CD4-positive, CD25-positive, alpha-beta regulatory T cell (primary cell): Measurements from ENCODE around the gene AK8. TPM values are rescaled to one million over a fixed set of nuclear protein-coding genes. Genes with fewer than 3 reads are reported as not detected.

Experiments
- ATAC-seq, 2 donors: fragments of 150-1000 bp; cut with Tn5 transposase; one replicate each; pipeline ENCODE4 v1.10.0; 2021; ENCODE audit warnings: low read depth in 2 of 2, moderate number of reproducible peaks in 2 of 2, moderate library complexity in 1 of 2
- DNase-seq, 3 donors: peaks; one replicate each; pipeline versions ENCODE4 v3.0.0 to v3.0.0-alpha.2; 2012 to 2022; ENCODE audit warnings: mixed read lengths in 1 of 3
- H3K27ac ChIP-seq: one replicate; pipeline ENCODE4 v1.7.0; 2013; ENCODE audit warnings: mild to moderate bottlenecking, low read length; ENCODE audit not compliant: insufficient read depth, poor library complexity, severe bottlenecking
- H3K27me3 ChIP-seq: one replicate; pipeline ENCODE4 v1.7.0; 2013; ENCODE audit warnings: low read length; ENCODE audit not compliant: control insufficient read depth, insufficient read depth
- H3K36me3 ChIP-seq: one replicate; pipeline ENCODE4 v1.7.0; 2013; ENCODE audit warnings: mild to moderate bottlenecking, low read length, moderate library complexity; ENCODE audit not compliant: control insufficient read depth, insufficient read depth
- H3K4me1 ChIP-seq: 2 replicates; pipeline ENCODE4 v1.7.0; 2013; ENCODE audit warnings: mild to moderate bottlenecking, low read length; ENCODE audit not compliant: insufficient read depth, control insufficient read depth, poor library complexity, severe bottlenecking
- H3K4me3 ChIP-seq: one replicate; pipeline ENCODE4 v1.7.0; 2013; ENCODE audit warnings: low read depth, mild to moderate bottlenecking, low read length, moderate library complexity
- H3K9me3 ChIP-seq, 2 experiments: 1 replicate in 1 of 2; 2 replicates in 1 of 2; pipeline ENCODE4 v1.7.0; 2013; ENCODE audit warnings: low read length in 2 of 2, mild to moderate bottlenecking in 1 of 2, moderate library complexity in 1 of 2; ENCODE audit not compliant: control insufficient read depth in 2 of 2
- H3K27ac Mint-ChIP-seq, 3 donors: one replicate each; pipeline ENCODE4 v1.8.0; 2020 to 2022; ENCODE audit warnings: mild to moderate bottlenecking in 3 of 3, mixed read lengths in 3 of 3, moderate library complexity in 2 of 3
- H3K27me3 Mint-ChIP-seq: one replicate; pipeline ENCODE4 v1.8.0; 2022; ENCODE audit warnings: mild to moderate bottlenecking, mixed read lengths
- H3K36me3 Mint-ChIP-seq: one replicate; pipeline ENCODE4 v1.8.0; 2020; ENCODE audit warnings: mixed read lengths
- H3K4me1 Mint-ChIP-seq, 4 donors: one replicate each; pipeline ENCODE4 v1.8.0; 2020 to 2022; ENCODE audit warnings: mixed read lengths in 4 of 4, mild to moderate bottlenecking in 1 of 4
- H3K4me3 Mint-ChIP-seq, 4 donors: one replicate each; pipeline ENCODE4 v1.8.0; 2020 to 2022; ENCODE audit warnings: mild to moderate bottlenecking in 4 of 4, mixed read lengths in 4 of 4, moderate library complexity in 3 of 4
- H3K9me3 Mint-ChIP-seq, 7 donors: one replicate each; pipeline ENCODE4 v1.8.0; 2020 to 2022; ENCODE audit warnings: mixed read lengths in 7 of 7, mild to moderate bottlenecking in 3 of 7, moderate library complexity in 2 of 7
- polyA plus RNA-seq, 4 donors: library from polyadenylated mRNA; unstranded; fragments of 300-500 nt; fragmentation: Illumina TruSeq; gene quantifications; one replicate each; pipeline ENCODE4 v1.2.3, GENCODE V29; 2021
- total RNA-seq: library from RNA; stranded (reverse); gene quantifications from one replicate; pipeline ENCODE4 v1.2.3, GENCODE V29; 2022

AK8 gene
- total and polyA plus RNA-seq, 5 donors from 2014 or later = 0.21 TPM; not detected in 4

GRCh38 chr9:132826131-132826530, 52.0 kb downstream of the AK8 start:
- Mint-ChIP-seq H3K27me3 (peaks cover 7% of the 10 kb centered on the region), H3K27ac (no peak overlapping the region), H3K4me1 (peaks cover 0 to 3% (median 0%) of the 10 kb centered on the region in 4 donors), H3K4me3 (no peak overlapping the region), H3K36me3 (no peaks in the 10 kb centered on the region), H3K9me3 (no peaks in the 10 kb centered on the region)
- ATAC-seq (no peak), DNase-seq (no peak)
- Histone ChIP-seq H3K36me3 (no peaks in the 10 kb centered on the region), H3K27me3 (peaks cover 3% of the 10 kb centered on the region), H3K27ac (no peak overlapping the region), H3K9me3 (no peaks in the 10 kb centered on the region), H3K4me3 (no peak overlapping the region), H3K4me1 (no peaks in the 10 kb centered on the region)

DNA sequence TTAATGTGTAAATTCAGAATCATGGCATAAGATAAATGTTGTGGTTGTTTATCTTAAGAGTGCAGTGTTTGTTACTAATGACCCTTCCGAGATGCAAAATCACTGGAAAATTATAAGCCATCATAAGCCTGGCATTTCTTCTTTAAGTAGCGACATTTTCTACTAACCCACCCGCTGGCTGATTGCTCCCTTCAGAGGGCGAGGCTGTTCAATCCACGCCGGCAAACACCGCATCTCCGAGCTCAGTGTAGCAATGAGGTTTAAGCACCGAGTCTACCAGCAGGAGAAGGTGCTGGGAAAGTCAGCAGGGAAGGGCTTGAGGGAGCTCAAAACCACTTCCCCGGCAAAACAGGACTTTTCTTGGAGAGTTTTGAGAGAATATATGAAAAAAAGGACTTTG, 52.7 kb downstream of the AK8 start:
- Mint-ChIP-seq H3K36me3 (no peaks in the 10 kb centered on the region), H3K4me1 (peaks cover 0 to 3% (median 0%) of the 10 kb centered on the region in 4 donors), H3K27ac (no peak overlapping the region), H3K9me3 (no peaks in the 10 kb centered on the region), H3K4me3 (no peak overlapping the region), H3K27me3 (peaks cover 7% of the 10 kb centered on the region)
- ATAC-seq = no peak
- Histone ChIP-seq H3K36me3 (no peaks in the 10 kb centered on the region), H3K4me3 (no peak overlapping the region), H3K27ac (no peak overlapping the region), H3K4me1 (no peaks in the 10 kb centered on the region), H3K9me3 (no peaks in the 10 kb centered on the region), H3K27me3 (peaks cover 3% of the 10 kb centered on the region)
- DNase-seq = no peak

DNA sequence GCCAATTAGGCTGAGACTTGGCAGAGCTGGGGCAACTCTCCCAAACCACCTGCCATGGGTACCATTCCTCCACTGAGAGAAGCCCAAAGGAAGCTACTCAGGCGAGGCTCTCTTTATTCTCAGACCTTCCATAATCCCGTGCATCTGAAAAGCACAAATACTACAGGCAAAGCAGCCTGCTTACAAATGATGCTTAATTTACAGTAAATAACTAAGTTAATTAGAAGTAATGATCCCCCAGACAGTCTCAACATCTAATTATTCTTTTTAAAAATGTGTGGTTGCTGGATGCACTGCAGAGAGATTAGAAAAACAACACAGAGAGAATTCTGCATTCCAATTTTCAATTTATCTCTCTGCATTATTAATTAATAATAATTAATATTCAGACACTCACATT, 53.1 kb downstream of the AK8 start:
- Histone ChIP-seq H3K4me3 (no peak overlapping the region), H3K27ac (no peak overlapping the region), H3K4me1 (no peaks in the 10 kb centered on the region), H3K9me3 (no peaks in the 10 kb centered on the region), H3K27me3 (peaks cover 3% of the 10 kb centered on the region), H3K36me3 (no peaks in the 10 kb centered on the region)
- ATAC-seq = no peak
- Mint-ChIP-seq H3K27ac (no peak overlapping the region), H3K4me1 (peaks cover 0 to 3% (median 0%) of the 10 kb centered on the region in 4 donors), H3K27me3 (peaks cover 5% of the 10 kb centered on the region), H3K36me3 (no peaks in the 10 kb centered on the region), H3K9me3 (peaks cover 0 to under 1% (median 0%) of the 10 kb centered on the region in 7 donors), H3K4me3 (no peak overlapping the region)
- no peak for DNase-seq

DNA sequence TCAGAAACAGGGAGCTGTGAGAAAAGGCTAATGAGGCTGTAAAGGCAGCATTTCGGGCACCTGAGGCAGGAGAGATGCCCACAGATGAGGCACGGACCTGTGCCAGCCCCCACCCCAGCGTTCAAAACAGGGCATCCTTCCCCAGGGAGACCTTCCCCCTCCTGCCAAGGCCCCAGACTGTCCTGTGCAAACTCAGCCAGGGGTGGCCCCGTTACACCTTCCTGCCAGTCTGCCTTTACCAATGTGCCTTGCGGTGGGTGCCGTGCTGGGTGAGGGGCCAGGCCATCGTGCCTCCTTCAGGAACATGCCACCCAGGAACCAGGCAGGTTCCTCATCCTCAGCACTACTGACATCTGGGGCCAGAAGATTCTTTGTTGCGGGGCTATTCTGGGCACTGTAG, 53.9 kb downstream of the AK8 start:
- H3K4me3 Mint-ChIP-seq = no peak overlapping the region
- peaks cover 0 to 2% (median 0%) of the 10 kb centered on the region in 7 donors for H3K9me3 Mint-ChIP-seq
- Histone ChIP-seq H3K27ac (no peak overlapping the region), H3K9me3 (no peaks in the 10 kb centered on the region), H3K4me3 (no peak overlapping the region), H3K27me3 (peaks cover 3% of the 10 kb centered on the region), H3K36me3 (no peaks in the 10 kb centered on the region), H3K4me1 (no peaks in the 10 kb centered on the region)
- peaks cover 0 to 3% (median 0%) of the 10 kb centered on the region in 4 donors for H3K4me1 Mint-ChIP-seq
- no peak overlapping the region for H3K27ac Mint-ChIP-seq
- peaks cover 7% of the 10 kb centered on the region for H3K27me3 Mint-ChIP-seq
- no peaks in the 10 kb centered on the region for H3K36me3 Mint-ChIP-seq
- DNase-seq = no peak
- no peak for ATAC-seq

DNA sequence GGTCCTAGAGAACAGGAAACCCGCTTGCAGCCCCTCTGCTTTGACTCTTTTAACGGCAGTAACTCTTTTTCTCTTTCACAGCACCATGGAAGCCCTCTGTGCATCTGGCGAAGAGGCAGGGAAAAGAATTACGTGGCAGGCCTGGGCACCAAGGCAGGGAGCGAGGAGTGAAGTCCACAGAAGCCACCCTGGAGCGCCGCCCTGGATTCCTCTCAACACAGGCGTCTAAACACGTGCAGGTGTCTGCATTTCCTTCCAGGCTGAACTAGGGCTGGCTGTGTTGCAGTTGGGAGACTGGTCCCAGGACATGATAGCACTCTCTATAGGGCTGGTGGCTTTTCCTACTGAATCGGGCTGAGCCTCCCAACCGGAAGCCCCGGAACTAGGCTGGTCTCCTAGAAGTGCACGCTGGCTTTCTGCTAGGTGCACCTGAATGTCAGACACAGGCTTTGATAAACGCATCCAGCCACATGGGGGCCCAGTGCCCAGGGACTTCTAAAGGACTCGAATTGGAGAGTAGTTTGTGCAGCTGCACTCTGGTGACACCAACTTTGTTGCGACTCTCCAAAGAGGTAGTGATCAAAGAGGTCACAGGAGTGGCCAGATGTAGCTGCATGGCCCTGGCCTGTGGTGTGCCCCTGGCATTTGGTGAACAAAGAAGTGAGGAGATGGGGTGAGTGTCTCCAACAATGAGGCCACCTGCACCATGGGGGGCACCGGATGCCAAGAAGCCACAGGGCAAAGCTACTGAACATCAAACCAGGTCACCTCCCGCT, 54.5 kb downstream of the AK8 start:
- no peak overlapping the region for H3K27ac ChIP-seq
- no peaks in the 10 kb centered on the region for H3K4me1 ChIP-seq
- H3K27me3 ChIP-seq = peaks cover 7% of the 10 kb centered on the region
- no peak for ATAC-seq
- Mint-ChIP-seq H3K4me3 (no peak overlapping the region), H3K27ac (peak overlapping the region in 1 of 3 donors; percentile 20), H3K36me3 (no peaks in the 10 kb centered on the region), H3K27me3 (peaks cover 10% of the 10 kb centered on the region), H3K4me1 (peaks cover 0 to 3% (median 0%) of the 10 kb centered on the region in 4 donors), H3K9me3 (peaks cover 0 to 2% (median 0%) of the 10 kb centered on the region in 7 donors)
- peak in 1 of 3 donors; percentile 10 for DNase-seq
- no peak overlapping the region for H3K4me3 ChIP-seq
- H3K9me3 ChIP-seq = no peaks in the 10 kb centered on the region
- H3K36me3 ChIP-seq = no peaks in the 10 kb centered on the region

DNA sequence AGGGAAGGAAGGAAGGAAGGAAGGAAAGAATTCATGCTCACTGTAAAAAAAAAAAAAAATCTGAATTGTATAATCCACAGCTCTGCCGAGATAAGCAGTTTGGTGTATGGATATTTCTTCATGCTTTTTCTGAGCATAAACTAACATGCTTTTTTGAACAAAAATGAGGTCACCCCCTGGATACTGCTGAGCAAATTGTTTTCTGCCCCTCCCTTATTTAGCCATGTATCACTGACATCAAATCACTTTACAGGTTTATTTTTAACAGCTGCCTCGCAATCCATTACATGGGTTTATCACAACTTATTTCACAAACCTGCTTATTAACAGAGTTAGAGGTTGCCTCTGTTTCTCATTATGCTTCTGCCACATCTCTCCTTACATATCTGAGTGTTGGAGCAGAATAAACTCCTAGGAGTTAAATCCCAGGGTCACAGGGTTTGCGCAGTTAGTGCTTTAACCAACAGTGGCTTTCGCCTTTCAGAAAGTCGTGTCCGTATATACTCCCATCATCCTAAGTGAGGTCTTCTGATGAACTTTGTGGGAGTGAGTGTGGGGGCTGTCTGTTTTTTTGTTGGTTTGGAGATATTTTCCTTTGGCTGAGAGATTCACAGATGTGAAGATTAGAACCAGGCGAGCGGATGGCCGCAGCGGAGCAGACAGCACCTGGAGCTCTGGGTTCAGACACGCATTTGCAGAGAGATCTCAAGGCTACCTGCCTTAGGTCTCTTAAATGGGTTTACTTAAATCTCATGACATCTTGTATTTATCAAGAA, 57.7 kb downstream of the AK8 start:
- peaks cover 0 to 2% (median 0%) of the 10 kb centered on the region in 7 donors for H3K9me3 Mint-ChIP-seq
- peaks cover 0 to 3% (median 0%) of the 10 kb centered on the region in 4 donors for H3K4me1 Mint-ChIP-seq
- peaks cover 10% of the 10 kb centered on the region for H3K27me3 ChIP-seq
- peaks cover 30% of the 10 kb centered on the region for H3K27me3 Mint-ChIP-seq
- no peak overlapping the region for H3K27ac Mint-ChIP-seq
- no peak overlapping the region for H3K4me3 Mint-ChIP-seq
- H3K4me3 ChIP-seq = no peak overlapping the region
- DNase-seq (no peak), ATAC-seq (no peak)
- H3K4me1 ChIP-seq = no peaks in the 10 kb centered on the region
- no peaks in the 10 kb centered on the region for H3K9me3 ChIP-seq
- H3K36me3 ChIP-seq = no peaks in the 10 kb centered on the region
- no peaks in the 10 kb centered on the region for H3K36me3 Mint-ChIP-seq
- H3K27ac ChIP-seq = no peak overlapping the region

GRCh38 chr9:132818588-132818987, 59.5 kb downstream of the AK8 start:
- Histone ChIP-seq H3K36me3 (no peaks in the 10 kb centered on the region), H3K9me3 (no peaks in the 10 kb centered on the region), H3K4me1 (no peaks in the 10 kb centered on the region), H3K27me3 (peaks cover 9% of the 10 kb centered on the region), H3K27ac (no peak overlapping the region), H3K4me3 (no peak overlapping the region)
- H3K4me1 Mint-ChIP-seq = no peaks in the 10 kb centered on the region
- peaks cover 30% of the 10 kb centered on the region for H3K27me3 Mint-ChIP-seq
- H3K4me3 Mint-ChIP-seq = no peak overlapping the region
- DNase-seq (no peak), ATAC-seq (no peak)
- H3K9me3 Mint-ChIP-seq = peaks cover 0 to 2% (median 0%) of the 10 kb centered on the region in 7 donors
- H3K36me3 Mint-ChIP-seq = no peaks in the 10 kb centered on the region
- no peak overlapping the region for H3K27ac Mint-ChIP-seq
